HepG2 (cell line): ENCODE measurements around the gene UBE2O. TPM values are rescaled to one million over a fixed set of nuclear protein-coding genes. Genes with fewer than 3 reads are reported as not detected.
A peak's percentile ranks its signal among the peaks of the same experiment; 100 is the strongest.

Experiments
- CCAR2 ChIP-seq: fragments of 200-400 bp; formaldehyde crosslinking; optimal IDR thresholded peaks from 2 replicates; pipeline ENCODE3; 2018; ENCODE audit warnings: low read depth, mild to moderate bottlenecking, low read length, moderate library complexity
- GFI1 ChIP-seq: sonication (generic); formaldehyde crosslinking; IDR thresholded peaks from 2 replicates; pipeline ENCODE4 v1.5.0; 2020; ENCODE audit warnings: missing genetic modification reagents, mild to moderate bottlenecking, borderline replicate concordance
- HMG20B ChIP-seq: conservative IDR thresholded peaks from 2 replicates; pipeline ENCODE4 v1.6.1; 2016; ENCODE audit warnings: missing genetic modification reagents, missing compliant biosample characterization
- KIAA2018 ChIP-seq: sonication (generic); formaldehyde crosslinking; IDR thresholded peaks from 2 replicates; pipeline ENCODE4 v1.5.0; 2020; ENCODE audit warnings: mild to moderate bottlenecking, missing genetic modification reagents, borderline replicate concordance
- NFE2L1 ChIP-seq: sonication (generic); formaldehyde crosslinking; IDR thresholded peaks from 2 replicates; pipeline ENCODE4 v1.4.0; 2020; ENCODE audit warnings: missing genetic modification reagents, mild to moderate bottlenecking, borderline replicate concordance
- SMC3 ChIP-seq: IDR thresholded peaks from 2 replicates; pipeline ENCODE4 v1.6.1; 2011; ENCODE audit warnings: low read length, improper control_type of control experiment
- SP2 ChIP-seq: sonication (generic); formaldehyde crosslinking; IDR thresholded peaks from 2 replicates; pipeline ENCODE4 v1.5.1; 2020; ENCODE audit warnings: mild to moderate bottlenecking, missing genetic modification reagents
- ZBTB1 ChIP-seq: sonication (generic); formaldehyde crosslinking; IDR thresholded peaks from 2 replicates; pipeline ENCODE4 v1.4.0; 2020; ENCODE audit warnings: missing genetic modification reagents, borderline replicate concordance
- ZNF256 ChIP-seq: sonication (generic); formaldehyde crosslinking; conservative IDR thresholded peaks from 2 replicates; pipeline ENCODE4 v1.4.0; 2020; ENCODE audit warnings: missing genetic modification reagents
- ZNF484 ChIP-seq: sonication (generic); formaldehyde crosslinking; IDR thresholded peaks from 2 replicates; pipeline ENCODE4 v1.5.1; 2020; ENCODE audit warnings: mild to moderate bottlenecking, low read depth, missing genetic modification reagents, borderline replicate concordance
- ZNF567 ChIP-seq: sonication (generic); formaldehyde crosslinking; IDR thresholded peaks from 2 replicates; pipeline ENCODE4 v1.8.1; 2023; ENCODE audit warnings: mild to moderate bottlenecking, missing genetic modification reagents, borderline replicate concordance
- ZNF687 ChIP-seq: sonication (generic); formaldehyde crosslinking; IDR thresholded peaks from 2 replicates; pipeline ENCODE4 v1.5.1; 2020; ENCODE audit warnings: mild to moderate bottlenecking, missing genetic modification reagents, moderate library complexity
- ZNF775 ChIP-seq: sonication (generic); formaldehyde crosslinking; IDR thresholded peaks from 2 replicates; pipeline ENCODE4 v1.4.0; 2020; ENCODE audit warnings: missing genetic modification reagents, mild to moderate bottlenecking, moderate library complexity, borderline replicate concordance
- ZNF83 ChIP-seq: sonication (generic); formaldehyde crosslinking; IDR thresholded peaks from 2 replicates; pipeline ENCODE4 v1.4.0; 2020; ENCODE audit warnings: missing genetic modification reagents, mild to moderate bottlenecking, borderline replicate concordance
- ZZZ3 ChIP-seq: sonication (generic); formaldehyde crosslinking; IDR thresholded peaks from 2 replicates; pipeline ENCODE4 v1.4.0; 2020; ENCODE audit warnings: missing genetic modification reagents, mild to moderate bottlenecking, borderline replicate concordance
- polyA plus RNA-seq, 8 experiments: library from polyadenylated mRNA; depleted of rRNA in 3 of 8; stranded (reverse) in 7 of 8; unstranded in 1 of 8; fragments of >200 nt; fragmentation: Illumina TruSeq in 4 of 8; extraction: Trizol in 4 of 8; gene quantifications; 2 replicates each; pipeline versions ENCODE4 v1.2.1 to v1.2.3, GENCODE V29; 2011 to 2016; ENCODE audit warnings: low read depth in 4 of 8, missing spikeins in 1 of 8, mixed read lengths in 1 of 8; ENCODE audit not compliant: insufficient read depth in 1 of 8
- total RNA-seq, 5 experiments: library from RNA; depleted of rRNA; stranded (reverse); fragments of >200 nt; fragmentation: Illumina TruSeq; extraction: Trizol; gene quantifications; 2 replicates each; pipeline ENCODE4 v1.2.3, GENCODE V29; 2016; ENCODE audit warnings: low read depth in 1 of 5

Gene UBE2O
- total and polyA plus RNA-seq, 2 of the 13 experiments (the other 11 are each of a cell fraction or from before 2014, with no cell fraction given): 21.5 to 23.5 TPM

DNA sequence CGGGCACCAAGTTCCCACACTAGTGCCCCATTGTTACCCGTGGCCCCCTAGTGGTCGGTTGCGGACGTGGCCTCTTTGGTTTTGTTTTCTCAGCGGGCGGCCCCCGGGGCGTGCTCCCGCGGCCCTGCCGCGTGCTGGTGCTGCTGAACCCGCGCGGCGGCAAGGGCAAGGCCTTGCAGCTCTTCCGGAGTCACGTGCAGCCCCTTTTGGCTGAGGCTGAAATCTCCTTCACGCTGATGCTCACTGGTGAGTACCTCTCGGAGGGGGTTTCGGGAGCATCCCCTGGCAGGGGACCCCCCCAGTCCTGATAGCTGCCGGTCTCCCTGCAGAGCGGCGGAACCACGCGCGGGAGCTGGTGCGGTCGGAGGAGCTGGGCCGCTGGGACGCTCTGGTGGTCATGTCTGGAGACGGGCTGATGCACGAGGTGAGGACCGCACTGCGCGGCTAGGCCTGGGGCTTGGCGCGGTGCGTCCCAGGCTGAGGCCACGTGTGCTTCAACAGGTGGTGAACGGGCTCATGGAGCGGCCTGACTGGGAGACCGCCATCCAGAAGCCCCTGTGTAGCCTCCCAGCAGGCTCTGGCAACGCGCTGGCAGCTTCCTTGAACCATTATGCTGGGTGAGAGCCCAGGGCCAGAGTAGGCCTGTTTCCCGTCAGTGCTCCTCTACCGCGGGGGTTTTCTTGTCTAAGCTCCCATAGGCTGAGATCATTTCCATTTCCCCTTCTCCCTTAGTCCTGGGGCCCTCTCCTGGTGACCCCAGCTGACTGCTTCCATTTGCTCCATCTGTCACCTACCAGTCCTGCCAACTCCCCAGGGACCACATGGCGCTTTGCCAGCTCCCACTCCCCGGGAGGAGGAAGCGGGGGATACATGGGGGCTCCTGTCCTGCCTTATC is 66.8 kb downstream of the UBE2O start (continued):
- TF ChIP-seq ZBTB1 (CRISPR knock-in tag) (no peak), ZNF687 (CRISPR knock-in tag) (peak; percentile 99), SP2 (CRISPR knock-in tag) (peak; percentile 45; the same call in 1 of the 2 replicates), ZNF567 (CRISPR knock-in tag) (no peak; the same call in 1 of the 2 replicates), SMC3 (peak; percentile 77), HMG20B (CRISPR knock-in tag) (peak; percentile 58; the same call in 1 of the 2 replicates), CCAR2 (no peak), ZNF484 (CRISPR knock-in tag) (peak; percentile 97; the same call in 1 of the 2 replicates), GFI1 (CRISPR knock-in tag) (peak; percentile 79; the same call in 1 of the 2 replicates), ZNF256 (CRISPR knock-in tag) (peak; percentile 99), NFE2L1 (CRISPR knock-in tag) (peak; percentile 63; the same call in 1 of the 2 replicates), ZNF775 (no peak), ZZZ3 (CRISPR knock-in tag) (peak; percentile 31), KIAA2018 (peak; percentile 93), ZNF83 (peak; percentile 92)
